ENCODE data around the gene DLG3.
"Not testable (repeated sequence)": the region's sequence is repeated elsewhere in the genome, so short reads cannot be mapped to it uniquely, and the experiment has no call there.

Gene DLG3

DNA sequence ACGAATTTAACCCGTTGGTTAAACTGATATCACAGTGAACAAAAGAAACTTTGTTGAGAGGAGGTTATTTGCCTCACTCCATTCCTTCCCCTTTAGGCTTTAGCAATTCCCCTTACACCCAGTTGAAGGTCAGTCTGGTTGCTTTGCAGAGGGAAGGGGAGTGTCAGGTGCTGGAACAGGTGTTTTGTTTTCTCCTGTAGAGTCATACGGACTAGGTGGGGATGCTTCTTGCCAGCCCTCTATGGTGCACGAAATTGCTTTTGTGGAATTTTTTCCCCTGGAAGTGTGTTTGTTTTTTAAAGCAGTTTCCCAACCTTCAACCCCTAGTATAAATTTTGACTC is 33.1 kb downstream of the DLG3 start:
- no peak for DNase-seq

- DNase-seq, result no peak
Observed at GRCh38 chrX:70478526-70479245, 34.1 kb downstream of the DLG3 start.

- no peak for DNase-seq
Observed at GRCh38 chrX:70479247-70479921, 34.7 kb downstream of the DLG3 start.

DNA sequence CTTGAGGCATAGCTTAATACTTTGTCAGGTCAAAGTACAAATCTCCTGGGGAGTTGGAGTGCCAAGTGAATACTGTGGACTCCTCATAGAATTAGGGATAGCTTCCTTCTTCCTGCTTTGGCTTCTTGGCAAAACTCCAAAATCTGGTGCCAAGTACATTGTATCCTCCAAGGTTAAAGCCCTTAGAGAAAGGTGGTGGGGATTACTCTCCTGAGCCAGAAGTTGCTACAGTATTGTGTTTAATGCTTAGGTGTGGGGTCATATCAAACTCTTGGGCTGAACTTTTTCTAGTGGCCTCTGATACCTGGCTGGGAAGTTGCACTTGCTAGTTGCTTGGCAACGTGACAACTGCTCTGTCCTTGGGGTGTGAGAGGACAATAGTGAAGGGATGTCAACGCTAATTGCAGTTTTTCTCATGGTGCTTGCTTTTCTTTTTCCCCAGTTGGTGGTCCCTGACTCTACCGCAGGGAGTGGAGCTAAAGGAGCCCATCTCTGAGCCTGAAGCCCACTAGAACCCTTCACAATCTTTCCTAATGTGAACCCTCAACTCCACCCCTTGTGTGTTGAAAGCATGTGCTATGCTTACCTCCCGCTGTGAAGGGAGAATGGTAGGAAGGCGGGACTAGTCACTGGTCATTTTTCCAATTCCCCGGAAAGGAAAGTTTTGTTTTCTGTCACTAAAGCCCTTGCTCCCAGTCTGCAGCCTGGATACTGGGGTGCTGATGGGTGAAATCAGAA is 35.5 kb downstream of the DLG3 start:
- DNase-seq, result no peak

- no peak for DNase-seq
Observed at GRCh38 chrX:70480660-70481018, 36.0 kb downstream of the DLG3 start.

GRCh38 chrX:70481471-70482270 is 37.0 kb downstream of the DLG3 start:
- no peak for DNase-seq

- DNase-seq, result no peak
Observed at GRCh38 chrX:70482300-70482699, 37.7 kb downstream of the DLG3 start.

GRCh38 chrX:70485466-70485865 is 40.8 kb downstream of the DLG3 start:
- DNase-seq, result no peak

DNA sequence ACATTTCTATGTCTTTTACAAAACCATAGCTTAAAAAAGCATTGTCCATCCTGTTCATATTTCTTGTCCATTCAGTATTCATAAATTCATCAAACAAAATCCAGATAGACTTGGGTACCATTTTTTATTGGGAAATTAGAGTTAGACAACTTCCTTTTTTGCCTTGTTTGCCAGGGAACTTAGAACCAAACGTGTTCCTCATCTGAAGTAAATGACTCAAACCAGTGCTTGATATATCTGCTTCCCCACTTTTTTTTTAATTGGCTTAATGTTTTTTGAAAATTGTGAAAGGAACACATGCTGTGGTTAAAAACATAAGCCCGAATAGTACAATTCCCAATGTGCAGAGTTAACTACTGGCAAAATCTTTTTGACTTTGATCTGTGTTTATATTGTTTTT is 44.2 kb downstream of the DLG3 start:
- DNase-seq, result no peak

DNA sequence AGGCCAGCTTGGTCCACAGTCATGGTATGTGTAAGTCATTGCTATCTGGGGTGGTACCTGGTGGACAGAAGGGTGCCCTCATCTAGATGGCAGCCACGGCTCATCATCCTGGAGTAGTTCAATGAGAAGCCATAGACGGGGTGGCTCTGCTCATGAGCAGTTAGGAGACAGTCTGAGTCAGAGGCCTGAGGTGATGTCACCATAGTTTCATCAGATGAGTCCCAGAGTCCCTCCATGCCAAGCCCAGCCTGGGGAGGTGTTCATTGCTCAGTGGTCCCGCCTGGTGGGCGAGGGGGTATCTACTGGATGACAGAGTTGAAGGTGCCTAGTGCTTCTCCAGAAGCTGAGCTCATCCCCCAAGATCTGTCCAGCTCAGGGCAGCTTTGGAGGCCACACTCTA is 49.8 kb downstream of the DLG3 start:
- DNase-seq, result no peak

- no peak for DNase-seq
Observed at GRCh38 chrX:70496491-70496890, 51.9 kb downstream of the DLG3 start.

- no peak for DNase-seq
Observed at GRCh38 chrX:70497026-70497425, 52.4 kb downstream of the DLG3 start.

DNA sequence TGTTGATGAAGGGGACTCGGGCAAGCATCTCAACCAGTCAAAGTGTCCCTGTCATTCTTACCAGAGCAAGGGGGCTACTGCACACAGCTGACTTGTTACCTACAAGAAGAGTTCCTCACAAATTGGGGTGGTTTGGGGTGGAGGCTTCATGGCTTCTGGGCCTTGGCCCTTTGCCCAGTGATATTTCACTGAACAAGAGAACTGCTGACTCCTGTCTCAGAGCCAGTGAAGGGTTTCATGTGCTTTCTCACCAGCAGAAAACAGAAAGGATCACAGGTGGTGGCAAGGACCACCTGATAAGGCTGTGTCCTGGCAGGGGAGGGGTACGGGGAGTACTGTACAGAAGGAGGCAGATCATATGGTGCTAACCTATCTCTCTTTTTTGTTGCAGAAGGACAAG is 53.5 kb downstream of the DLG3 start:
- DNase-seq, result no peak

- no peak for DNase-seq
Observed at GRCh38 chrX:70500826-70501225, 56.2 kb downstream of the DLG3 start.

GRCh38 chrX:70504772-70505450 is 60.3 kb downstream of the DLG3 start:
- no peak for DNase-seq

- DNase-seq, result no peak
Observed at GRCh38 chrX:70505451-70505841, 60.8 kb downstream of the DLG3 start.

DNA sequence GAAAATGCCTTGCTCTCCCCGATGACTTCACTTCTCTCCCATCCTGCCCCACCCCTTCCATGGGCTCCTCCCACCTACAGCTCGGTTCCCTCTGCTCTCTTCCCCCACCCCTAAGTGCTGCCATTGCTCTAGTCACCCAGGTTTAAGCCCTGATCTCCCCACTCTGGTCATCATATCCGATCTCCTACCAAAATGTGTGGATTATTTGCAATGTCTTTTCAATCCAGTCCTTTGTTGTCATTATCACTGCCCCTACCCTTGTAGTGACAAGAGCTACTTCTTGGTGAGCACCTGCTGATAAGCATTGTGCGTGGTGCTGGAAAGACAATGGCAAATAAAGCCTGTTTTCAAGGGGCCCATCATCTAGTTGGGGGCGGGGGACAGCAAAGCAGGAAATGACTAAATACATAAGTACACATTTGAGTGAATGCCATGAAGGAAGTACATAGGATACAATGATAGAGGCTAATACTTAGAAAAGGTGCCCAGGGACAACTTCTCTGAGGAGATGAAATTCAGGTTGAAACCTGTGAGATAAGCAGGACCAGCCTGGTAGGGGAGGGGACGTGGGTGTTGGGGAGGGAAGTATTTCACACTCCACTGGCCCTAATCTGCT is 63.8 kb downstream of the DLG3 start:
- no peak for DNase-seq

DNA sequence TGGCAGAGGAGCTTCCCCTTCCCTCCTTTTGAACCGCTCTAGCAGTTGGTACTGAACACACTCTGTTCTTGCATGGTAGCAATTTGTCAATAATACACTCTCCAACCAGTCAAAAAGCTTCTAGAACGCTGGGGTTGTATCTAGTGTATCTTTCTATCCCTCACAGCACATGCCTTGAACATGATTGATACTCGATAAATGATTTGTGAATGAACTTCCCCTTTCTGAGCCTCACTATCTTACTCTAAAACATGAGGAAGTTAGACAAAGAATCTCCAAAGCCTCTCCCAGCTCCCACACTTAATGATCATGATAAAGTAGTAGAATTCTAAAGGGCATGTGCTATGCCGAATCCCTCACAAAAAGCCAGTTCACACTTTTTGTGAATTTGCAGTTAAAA is 64.4 kb downstream of the DLG3 start:
- no peak for DNase-seq

GRCh38 chrX:70515270-70515669 is 70.6 kb downstream of the DLG3 start:
- not testable (repeated sequence) for DNase-seq

DNA sequence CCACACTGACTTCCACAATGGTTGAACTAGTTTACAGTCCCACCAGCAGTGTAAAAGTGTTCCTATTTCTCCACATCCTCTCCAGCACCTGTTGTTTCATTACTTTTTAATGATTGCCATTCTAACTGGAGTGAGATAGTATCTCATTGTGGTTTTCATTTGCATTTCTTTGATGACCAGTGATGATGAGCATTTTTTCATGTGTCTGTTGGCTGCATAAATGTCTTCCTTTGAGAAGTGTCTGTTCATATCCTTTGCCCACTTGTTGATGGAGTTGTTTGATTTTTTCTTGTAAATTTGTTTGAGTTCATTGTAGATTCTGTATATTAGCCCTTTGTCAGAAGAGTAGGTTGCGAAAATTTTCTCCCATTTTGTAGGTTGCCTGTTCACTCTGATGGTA is 71.1 kb downstream of the DLG3 start:
- DNase-seq, result not testable (repeated sequence)

DNA sequence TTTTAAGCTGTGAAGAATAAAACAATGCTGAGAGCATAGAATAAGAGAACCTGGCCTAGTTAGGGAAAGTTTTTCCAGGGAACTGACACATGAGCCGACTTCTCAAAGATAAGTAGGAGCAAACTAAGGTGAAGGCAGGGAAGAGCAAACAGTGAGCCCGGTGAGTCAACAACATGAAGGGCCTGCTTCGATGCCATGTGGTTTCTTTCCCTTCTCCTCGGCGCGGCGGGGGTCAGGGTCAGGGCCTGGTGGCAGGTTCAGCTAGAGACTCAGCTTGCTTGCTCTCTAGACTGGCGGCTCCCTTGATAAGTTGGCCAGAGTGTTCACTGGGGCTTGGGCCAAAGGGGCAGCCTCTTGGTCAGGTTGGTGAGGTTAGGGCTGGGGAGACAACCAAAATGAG is 81.1 kb downstream of the DLG3 start:
- no peak for DNase-seq

- DNase-seq, result no peak
Observed at GRCh38 chrX:70527053-70527452, 82.4 kb downstream of the DLG3 start.
